Colon (tissue), 2 donors: ENCODE measurements around the gene INPP5K.

Experiments
- FAIRE-seq: peaks from 2 replicates; lab custom pipeline; 2012; peaks lifted over from hg19 to GRCh38; lab: Jason Lieb, UNC
- donor health status: control.
- donor health status: control.

Gene INPP5K

GRCh38 chr17:1505586-1505985, 10.8 kb downstream of the INPP5K start:
- no peak for FAIRE-seq

DNA sequence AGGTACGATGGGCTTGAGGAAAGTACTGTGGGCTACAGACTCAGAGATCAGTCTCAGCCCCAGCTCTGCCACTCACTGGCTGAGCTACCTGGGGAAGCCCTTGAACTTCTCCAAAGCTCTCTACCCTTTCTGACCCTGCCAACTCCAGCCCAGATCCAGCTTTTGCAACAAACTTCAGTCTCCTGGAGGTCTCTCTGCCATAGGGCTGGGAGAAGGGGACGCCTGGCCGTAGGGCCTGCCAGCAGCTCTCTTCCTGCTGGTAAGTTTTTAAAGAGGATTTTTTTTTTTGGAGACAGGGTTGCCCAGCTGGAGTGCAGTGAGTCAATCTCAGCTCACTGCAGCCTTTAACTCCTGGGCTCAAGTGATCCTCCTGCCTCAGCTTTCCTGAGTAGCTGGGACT, 11.5 kb downstream of the INPP5K start:
- FAIRE-seq, result no peak

DNA sequence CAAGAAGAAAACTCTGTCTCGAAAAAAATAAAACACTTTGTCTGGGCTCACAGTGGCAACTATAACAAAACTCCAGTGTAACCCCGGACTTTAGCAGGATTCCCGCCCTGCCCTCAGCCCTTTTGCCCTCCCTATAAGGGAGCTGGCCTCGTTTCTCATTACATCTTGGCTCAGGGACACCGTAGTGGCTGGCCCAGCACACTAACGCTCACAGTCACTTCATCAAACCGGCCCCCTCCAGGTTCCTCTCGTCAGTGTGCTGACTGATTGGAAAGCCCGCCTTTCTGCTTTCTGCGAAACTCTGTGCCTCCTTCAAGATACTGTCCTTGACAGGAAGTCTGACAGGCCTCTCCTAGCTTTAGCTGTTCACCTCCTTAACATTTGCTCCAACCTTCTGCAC, 12.7 kb downstream of the INPP5K start:
- FAIRE-seq, result no peak

GRCh38 chr17:1498869-1499268, 17.5 kb downstream of the INPP5K start:
- no peak for FAIRE-seq

- FAIRE-seq, result no peak
These were observed 18.2 kb downstream of the INPP5K start for GRCh38 chr17:1498233-1498632.

GRCh38 chr17:1497831-1498230, 18.6 kb downstream of the INPP5K start:
- no peak for FAIRE-seq

DNA sequence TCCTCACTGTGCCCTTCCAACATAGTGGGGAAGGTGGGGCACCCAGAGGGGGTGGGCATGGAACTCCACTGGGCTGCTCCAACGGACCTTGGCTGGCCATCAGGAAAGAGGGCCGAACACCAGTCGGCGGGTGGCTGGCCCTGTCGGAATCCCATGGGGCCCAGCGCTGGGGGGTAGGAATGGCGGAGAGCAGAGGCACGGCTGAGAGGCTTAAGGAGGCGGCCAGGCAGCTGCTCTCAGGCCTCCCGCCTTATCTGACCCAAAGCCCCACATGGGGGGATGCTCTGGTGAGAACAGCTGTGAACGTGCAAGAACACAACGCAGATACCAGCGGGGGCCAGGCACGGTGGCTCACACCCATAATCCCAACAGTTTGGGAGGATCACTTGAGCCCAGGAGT, 19.5 kb downstream of the INPP5K start:
- no peak for FAIRE-seq

GRCh38 chr17:1495265-1495989, 21.0 kb downstream of the INPP5K start:
- FAIRE-seq, result no peak

DNA sequence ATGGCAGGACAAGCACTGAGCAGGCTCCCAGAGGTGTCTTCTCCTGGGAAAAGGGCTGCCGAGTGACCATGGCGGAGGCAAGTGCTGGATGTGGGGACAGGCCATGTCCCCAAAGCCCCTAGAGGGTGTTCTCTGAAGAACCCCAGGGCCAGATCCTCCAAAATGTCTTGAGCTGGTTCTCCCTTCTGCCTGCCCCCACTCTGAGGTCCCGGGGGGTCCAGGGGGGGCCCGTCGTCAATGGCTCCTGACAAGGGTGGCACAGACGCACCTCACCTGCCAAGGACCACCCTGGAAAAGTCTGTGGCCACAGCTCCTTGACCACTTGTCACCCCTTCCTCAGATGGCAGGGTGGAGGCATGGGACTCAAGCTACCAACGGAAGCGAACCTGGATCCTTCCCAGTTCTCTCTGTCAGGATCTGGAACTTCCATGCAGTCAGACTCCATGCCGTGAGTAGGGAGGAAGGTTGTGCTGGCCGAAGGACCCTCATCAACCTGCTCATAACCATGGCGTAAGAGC, 21.6 kb downstream of the INPP5K start:
- FAIRE-seq, result no peak

DNA sequence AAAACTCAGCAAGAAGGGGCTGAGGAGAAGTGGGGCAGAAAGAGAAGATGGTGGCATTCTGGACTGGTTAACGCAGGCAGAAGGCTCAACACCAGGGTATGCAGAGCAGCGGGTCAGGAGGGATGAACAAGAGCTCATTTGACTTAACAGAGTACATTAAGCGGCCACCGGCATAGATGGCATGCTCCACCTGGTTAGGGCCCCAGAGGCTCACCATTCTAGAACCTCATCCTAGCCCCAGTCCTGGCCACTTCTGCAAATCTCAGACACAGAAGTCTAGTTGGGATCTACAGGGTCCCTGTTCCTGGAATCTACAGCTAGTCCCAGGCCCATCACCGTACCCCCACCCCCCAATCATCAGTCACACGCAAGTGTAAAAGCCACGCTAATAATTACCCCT, 22.2 kb downstream of the INPP5K start:
- FAIRE-seq, result no peak

- no peak for FAIRE-seq
These were observed 23.0 kb downstream of the INPP5K start for GRCh38 chr17:1493291-1493980.

- FAIRE-seq, result no peak
These were observed 23.9 kb downstream of the INPP5K start, which contains the start of gene MYO1C for GRCh38 chr17:1492249-1493206. MYO1C (minus strand) TSS chr17:1492686; CDS start chr17:1492487, 199 bp downstream.

DNA sequence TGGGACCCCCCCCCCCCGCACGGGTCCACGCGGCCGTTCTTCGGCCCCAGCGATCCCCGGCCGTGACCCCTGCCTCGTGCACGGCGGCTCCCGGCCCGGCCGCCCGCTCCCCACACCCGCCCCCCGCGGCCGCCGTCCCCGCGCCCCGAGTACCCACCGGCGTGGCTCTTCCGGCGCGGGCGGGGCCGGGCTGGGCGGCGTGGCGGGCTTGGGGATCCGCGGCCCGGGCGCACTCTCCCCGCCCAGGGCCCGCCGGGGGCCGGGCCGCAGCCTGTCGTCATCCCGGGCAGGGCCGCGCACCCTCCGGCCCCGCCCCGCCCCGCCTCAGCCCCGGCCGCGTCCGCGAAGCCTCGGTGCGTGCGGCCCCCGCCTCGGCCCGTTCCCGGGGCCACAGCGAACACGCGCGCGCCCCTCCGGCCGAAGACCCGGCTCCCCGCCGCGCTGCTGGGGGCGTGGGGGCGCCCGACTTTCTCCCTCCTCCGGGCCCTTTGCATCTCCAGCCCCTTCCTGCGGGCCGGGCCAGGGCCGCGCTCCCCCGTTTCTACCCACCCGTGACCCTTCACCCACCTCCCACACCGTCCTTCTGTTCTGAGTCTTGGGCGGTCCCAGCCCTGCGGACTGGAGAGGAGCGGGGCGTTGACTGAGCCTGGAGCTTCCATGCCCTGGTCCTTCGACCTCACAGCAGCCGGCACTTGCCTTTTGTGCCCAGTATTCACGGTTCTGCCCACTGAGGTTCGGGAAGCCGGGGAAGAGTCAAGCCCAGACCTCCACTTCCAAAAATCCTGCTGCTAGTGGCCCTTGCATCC, 24.8 kb downstream of the INPP5K start:
- FAIRE-seq, result no peak

DNA sequence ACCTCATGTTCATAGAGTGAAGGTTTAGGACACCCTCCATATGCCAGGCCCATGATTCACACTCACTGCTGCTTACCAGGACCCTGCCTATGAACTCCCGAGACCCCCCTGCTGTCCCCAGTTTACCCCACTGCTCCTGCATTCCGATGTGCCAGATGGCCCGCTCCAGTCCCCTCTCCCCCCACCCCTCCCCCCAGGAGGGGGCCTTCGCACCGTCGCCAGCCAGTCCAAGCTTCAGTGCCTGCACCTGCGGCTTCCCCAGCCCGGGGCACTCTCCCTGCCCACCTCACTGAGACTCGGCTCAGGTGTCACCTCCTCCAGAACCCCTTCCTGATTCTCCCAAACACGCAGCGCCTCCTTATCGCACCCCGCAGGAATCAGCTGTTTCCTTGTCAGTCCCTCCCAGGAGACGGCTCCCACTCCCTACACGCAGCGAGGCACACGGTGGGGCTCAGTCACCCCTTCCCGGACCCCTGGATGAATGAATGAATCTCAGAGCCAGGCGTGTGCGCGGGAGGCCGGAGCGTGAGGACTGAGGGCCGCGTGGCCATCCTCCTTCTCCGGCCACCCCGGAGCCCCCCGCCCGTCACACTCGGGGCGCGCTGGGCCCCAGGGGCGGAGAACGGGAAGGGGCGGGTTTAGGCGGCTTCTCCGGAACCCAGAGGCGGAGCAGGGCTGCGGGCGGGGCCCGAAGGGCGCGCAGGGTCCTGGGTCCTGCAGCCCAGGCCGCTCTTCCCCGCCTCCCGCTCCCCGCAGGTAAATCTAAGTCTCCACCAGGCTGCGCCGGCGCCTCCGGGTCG, 25.6 kb downstream of the INPP5K start:
- FAIRE-seq, result no peak

DNA sequence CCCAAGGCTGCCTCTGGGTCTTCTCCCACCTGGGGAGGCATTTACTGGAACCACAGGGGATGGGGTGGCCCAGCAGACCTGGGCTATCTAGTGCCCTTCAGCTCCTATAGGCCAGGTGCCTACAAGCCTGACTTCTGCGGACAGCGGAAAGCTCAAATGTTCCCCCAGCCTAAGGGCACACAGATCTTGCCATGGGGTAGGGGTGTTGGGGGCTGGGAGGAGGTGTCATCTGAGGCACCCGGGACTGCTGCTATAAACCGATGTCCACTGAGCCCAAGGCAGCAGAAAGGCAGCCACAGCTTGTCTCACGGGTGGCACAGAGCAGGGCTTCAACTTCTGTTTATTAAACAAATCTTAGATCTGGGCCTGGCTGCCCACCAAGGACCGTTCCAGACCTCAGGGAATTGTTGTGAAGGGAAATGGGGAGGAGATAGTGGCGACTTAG, 27.6 kb downstream of the INPP5K start:
- no peak for FAIRE-seq

GRCh38 chr17:1487939-1488825, 28.2 kb downstream of the INPP5K start:
- FAIRE-seq, result no peak

GRCh38 chr17:1486802-1487695, 29.4 kb downstream of the INPP5K start:
- FAIRE-seq, result no peak
